ENCODE results near the gene UNC13B. TPM values are rescaled to one million over a fixed set of nuclear protein-coding genes. Genes with fewer than 3 reads are reported as not detected.
A peak's percentile ranks its signal among the peaks of the same experiment; 100 is the strongest.

UNC13B gene
- total RNA-seq, 1 experiment from 2014 or later, result 48.2 TPM

GRCh38 chr9:35398651-35399335 is 237.0 kb downstream of the UNC13B start:
- no peak overlapping the region for H3K4me2 ChIP-seq (ENCODE audit: insufficient read depth, insufficient read length, low read length)
- no peak overlapping the region for H4K91ac ChIP-seq (ENCODE audit: insufficient read length, low read depth, low read length)
- H4K5ac ChIP-seq (ENCODE audit: insufficient read length, low read depth, low read length), result no peak overlapping the region
- H3K79me1 ChIP-seq (ENCODE audit: insufficient read depth, low read depth, low read length, poor library complexity, severe bottlenecking), result no peaks in the 10 kb centered on the region
- no peak overlapping the region for H2BK15ac ChIP-seq (ENCODE audit: low read depth, low read length)
- no peaks in the 10 kb centered on the region for H3K9me3 ChIP-seq (ENCODE audit: control insufficient read depth, low read depth, low read length)
- no peak overlapping the region for H3K27ac ChIP-seq (ENCODE audit: insufficient read length, low read depth, low read length)
- no peak overlapping the region for H2AFZ ChIP-seq (ENCODE audit: low read length)
- H2BK12ac ChIP-seq (ENCODE audit: insufficient read length, low read depth, low read length), result no peak overlapping the region
- H2BK120ac ChIP-seq (ENCODE audit: low read depth, low read length, poor library complexity, severe bottlenecking), result no peak overlapping the region
- no peak overlapping the region for H3K56ac ChIP-seq (ENCODE audit: insufficient read length, low read depth, low read length)
- no peak overlapping the region for H3K4me3 Mint-ChIP-seq
- H3K23ac ChIP-seq (ENCODE audit: insufficient read length, low read depth, low read length), result no peak overlapping the region
- no peak overlapping the region for H2BK5ac ChIP-seq (ENCODE audit: insufficient read length, low read length)
- peak overlapping the region in 1 of 3 experiments; percentile 34; a peak in 1 of 7 replicates for H3K27ac Mint-ChIP-seq
- H3K14ac ChIP-seq (ENCODE audit: insufficient read depth, low read length), result no peak overlapping the region
- H3K79me2 ChIP-seq (ENCODE audit: insufficient read depth, low read length), result no peaks in the 10 kb centered on the region; the same call in 1 of the 2 replicates
- no peaks in the 10 kb centered on the region for H3K4me1 Mint-ChIP-seq
- H3K9me3 Mint-ChIP-seq, result no peaks in the 10 kb centered on the region
- no peaks in the 10 kb centered on the region for H3K23me2 ChIP-seq (ENCODE audit: insufficient read length, low read depth, low read length, poor library complexity, severe bottlenecking)
- no peak overlapping the region for H2AK5ac ChIP-seq (ENCODE audit: insufficient read length, low read length)
- WGBS (ENCODE audit: extremely low coverage, insufficient read length, low lambda C conversion rate), result no CpG with 5 or more reads among the region's 16 CpGs
- no peak overlapping the region for H3K4ac ChIP-seq (ENCODE audit: low read depth, low read length)
- no peak for DNase-seq
- no peak overlapping the region for H3T11ph ChIP-seq (ENCODE audit: low read length)
- no peaks in the 10 kb centered on the region for H3K27me3 Mint-ChIP-seq (ENCODE audit: low read depth)
- no peak for TF ChIP-seq CTCF (conservative IDR thresholded peaks at IDR 0.05)
- H3K27me3 ChIP-seq (ENCODE audit: insufficient read depth, low read length), result no peaks in the 10 kb centered on the region
- no peak overlapping the region for H3K18ac ChIP-seq (ENCODE audit: insufficient read length, low read depth, low read length)
- H3K36me3 Mint-ChIP-seq (ENCODE audit: insufficient read depth in 1 of 3, low read depth in 3 of 3), result peaks cover 5 to 62% (median 8%) of the 10 kb centered on the region in 3 experiments; a peak in 5 of 7 replicates
- H2BK20ac ChIP-seq (ENCODE audit: low read depth, low read length, poor library complexity, severe bottlenecking), result no peak overlapping the region
- no peaks in the 10 kb centered on the region for H3K4me1 ChIP-seq (ENCODE audit: insufficient read depth, low read length)
- no peak overlapping the region for H3K9ac ChIP-seq (ENCODE audit: extremely low read depth, insufficient read length, low read length)
- no peaks in the 10 kb centered on the region for H4K20me1 ChIP-seq (ENCODE audit: control insufficient read depth, insufficient read depth, insufficient read length)
- no peak overlapping the region for H4K8ac ChIP-seq (replicated peaks; ENCODE audit: insufficient read length, low read depth, low read length)
